K562 (cell line): ENCODE measurements around the gene PRSS8. TPM values are rescaled to one million over a fixed set of nuclear protein-coding genes. Genes with fewer than 3 reads are reported as not detected.

Source experiments
- CREBBP ChIP-seq: IDR thresholded peaks from one replicate; pipeline ENCODE4 v1.6.1; 2012; ENCODE audit warnings: low read depth, mild to moderate bottlenecking, control low read depth, inconsistent platforms, low read length
- CTCFL ChIP-seq: IDR thresholded peaks from 2 replicates; pipeline ENCODE4 v1.6.1; 2011; ENCODE audit warnings: borderline replicate concordance, low read depth, mild to moderate bottlenecking, moderate library complexity, low read length; ENCODE audit not compliant: insufficient read depth, poor library complexity, severe bottlenecking
- DACH1 ChIP-seq: fragments of 450-650 bp; IDR thresholded peaks from 2 replicates; pipeline ENCODE4 v1.6.1; 2018; ENCODE audit not compliant: partially characterized antibody
- ELF4 ChIP-seq: fragments of 450-650 bp; formaldehyde crosslinking; IDR thresholded peaks from 2 replicates; pipeline ENCODE4 v1.4.0; 2022; ENCODE audit warnings: missing genetic modification characterization
- FOXO4 ChIP-seq: fragments of 450-650 bp; formaldehyde crosslinking; IDR thresholded peaks from 2 replicates; pipeline ENCODE4 v1.4.0; 2020; ENCODE audit warnings: mild to moderate bottlenecking, moderate library complexity
- KDM2B ChIP-seq: fragments of 250-450 bp; sonication (Bioruptor Pico); IDR thresholded peaks from 2 replicates; pipeline ENCODE4 v1.8.0; 2021; ENCODE audit warnings: mild to moderate bottlenecking, moderate library complexity
- NR3C1 ChIP-seq: sonication (generic); formaldehyde crosslinking; IDR thresholded peaks from 2 replicates; pipeline ENCODE4 v1.8.1; 2022; ENCODE audit warnings: missing genetic modification reagents
- SP2 ChIP-seq: IDR thresholded peaks from 2 replicates; pipeline ENCODE4 v1.6.1; 2011; ENCODE audit warnings: mild to moderate bottlenecking, low read depth, low read length, moderate library complexity; ENCODE audit not compliant: poor library complexity, severe bottlenecking; ENCODE audit errors: extremely low read depth
- TAF1 ChIP-seq: IDR thresholded peaks from 2 replicates; pipeline ENCODE4 v1.6.1; 2011; ENCODE audit warnings: mild to moderate bottlenecking, low read length, moderate library complexity; ENCODE audit not compliant: insufficient read depth, control insufficient read depth, severe bottlenecking; ENCODE audit errors: extremely low read depth
- ZNF224 ChIP-seq: sonication (generic); formaldehyde crosslinking; IDR thresholded peaks from 2 replicates; pipeline ENCODE4 v1.8.0; 2022; ENCODE audit warnings: mild to moderate bottlenecking, missing genetic modification reagents
- ZNF592 ChIP-seq: fragments of 450-650 bp; IDR thresholded peaks from 2 replicates; pipeline ENCODE4 v1.6.1; 2017; ENCODE audit warnings: antibody characterized with exemption, mild to moderate bottlenecking
- ZNF644 ChIP-seq: fragments of 200-800 bp; sonication (Bioruptor generic); IDR thresholded peaks from 2 replicates; pipeline ENCODE4 v1.6.1; 2016; ENCODE audit warnings: low read depth, missing genetic modification characterization, missing compliant biosample characterization
- ZNF668 ChIP-seq: fragments of 250-450 bp; sonication (Bioruptor Pico); IDR thresholded peaks from 2 replicates; pipeline ENCODE4 v1.8.0; 2022; ENCODE audit warnings: mild to moderate bottlenecking, inconsistent platforms
- polyA plus RNA-seq, 8 experiments: library from polyadenylated mRNA; depleted of rRNA in 4 of 8; stranded (reverse) in 5 of 8; unstranded in 3 of 8; fragments of >200 nt; fragmentation: Nextera tagmentation in 2 of 8; fragmentation: Illumina TruSeq in 1 of 8; extraction: Ambion mirVana in 2 of 8; extraction: Trizol in 1 of 8; gene quantifications; 2 replicates each; pipeline versions ENCODE4 v1.2.1 to v1.2.3, GENCODE V29; 2011 to 2014; ENCODE audit warnings: inconsistent platforms in 1 of 8, missing spikeins in 1 of 8
- total RNA-seq, 7 experiments: library from RNA; depleted of rRNA in 6 of 7; stranded (reverse); fragments of >200 nt in 6 of 7; fragmentation: Illumina TruSeq in 2 of 7; extraction: Trizol in 2 of 7; gene quantifications; 2 replicates each; pipeline versions ENCODE4 v1.2.1 to v1.2.3, GENCODE V29; 2011 to 2021; ENCODE audit warnings: low replicate concordance in 1 of 7

The PRSS8 gene
- total and polyA plus RNA-seq, 9 of the 15 experiments (the other 6 are each of a cell fraction or from before 2014, with no cell fraction given): 0.25 to 3.9 (median 1.3) TPM; not detected in 1

GRCh38 chr16:31109622-31110021 is 25.9 kb downstream of the PRSS8 start (continued):
- TF ChIP-seq TAF1: no peak
- TF ChIP-seq ZNF644 (tag): no peak
- TF ChIP-seq ZNF668 (CRISPR knock-in tag): no peak
- TF ChIP-seq FOXO4 (CRISPR knock-in tag): no peak
- no peak for TF ChIP-seq ZNF592
- no peak for TF ChIP-seq ELF4 (CRISPR knock-in tag)
- no peak for TF ChIP-seq KDM2B (CRISPR knock-in tag)
- no peak for TF ChIP-seq SP2
- TF ChIP-seq DACH1: no peak
- TF ChIP-seq CREBBP: no peak
- TF ChIP-seq ZNF224 (CRISPR knock-in tag): no peak
- no peak for TF ChIP-seq NR3C1 (CRISPR knock-in tag)
- no peak for TF ChIP-seq CTCFL
